HepG2 (cell line): Measurements from ENCODE around the gene TKFC. TPM values are rescaled to one million over a fixed set of nuclear protein-coding genes. Genes with fewer than 3 reads are reported as not detected.

Experiments
- ATAD3A ChIP-seq: sonication (generic); formaldehyde crosslinking; IDR thresholded peaks from 2 replicates; pipeline ENCODE4 v1.4.0; 2020; ENCODE audit warnings: missing genetic modification reagents
- FOXA3 ChIP-seq: IDR thresholded peaks from 2 replicates; pipeline ENCODE4 v1.6.1; 2016; ENCODE audit warnings: missing genetic modification reagents, missing compliant biosample characterization
- HMG20B ChIP-seq: conservative IDR thresholded peaks from 2 replicates; pipeline ENCODE4 v1.6.1; 2016; ENCODE audit warnings: missing genetic modification reagents, missing compliant biosample characterization
- HNRNPL ChIP-seq: fragments of 200-400 bp; formaldehyde crosslinking; IDR thresholded peaks from 2 replicates; pipeline ENCODE4 v1.6.1; 2017; ENCODE audit warnings: mild to moderate bottlenecking, low read depth, low read length
- KLF16 ChIP-seq, 2 experiments: sonication (generic) in 1 of 2; formaldehyde crosslinking in 1 of 2; IDR thresholded peaks; 2 replicates each; pipeline versions ENCODE4 v1.6.1 to v1.8.0; 2016 to 2023; ENCODE audit warnings: missing genetic modification reagents in 2 of 2, missing compliant biosample characterization in 1 of 2
- NFIB ChIP-seq: sonication (generic); formaldehyde crosslinking; IDR thresholded peaks from 2 replicates; pipeline ENCODE4 v1.9.0; 2021; ENCODE audit warnings: missing genetic modification reagents, mild to moderate bottlenecking, borderline replicate concordance
- NRL ChIP-seq: sonication (generic); formaldehyde crosslinking; IDR thresholded peaks from 2 replicates; pipeline ENCODE4 v1.5.0; 2020; ENCODE audit warnings: missing genetic modification reagents, mild to moderate bottlenecking, moderate library complexity, borderline replicate concordance
- PHB2 ChIP-seq: fragments of 450-650 bp; IDR thresholded peaks from 2 replicates; pipeline ENCODE4 v1.6.1; 2018; ENCODE audit not compliant: partially characterized antibody
- PLRG1 ChIP-seq: fragments of 450-650 bp; conservative IDR thresholded peaks from 2 replicates; pipeline ENCODE4 v1.6.1; 2016
- TBX2 ChIP-seq: sonication (generic); formaldehyde crosslinking; IDR thresholded peaks from 2 replicates; pipeline ENCODE4 v1.5.0; 2020; ENCODE audit warnings: missing genetic modification reagents, mild to moderate bottlenecking, borderline replicate concordance
- U2AF2 ChIP-seq: fragments of 200-400 bp; formaldehyde crosslinking; IDR thresholded peaks from 2 replicates; pipeline ENCODE4 v1.6.1; 2017; ENCODE audit warnings: low read depth, mild to moderate bottlenecking, low read length
- ZBTB20 ChIP-seq: sonication (generic); formaldehyde crosslinking; IDR thresholded peaks from 2 replicates; pipeline ENCODE4 v1.8.1; 2023; ENCODE audit warnings: missing genetic modification reagents, low read depth, mild to moderate bottlenecking, borderline replicate concordance
- ZNF138 ChIP-seq: sonication (generic); formaldehyde crosslinking; IDR thresholded peaks from 2 replicates; pipeline ENCODE4 v1.5.0; 2020; ENCODE audit warnings: mild to moderate bottlenecking, low read depth, missing genetic modification reagents
- ZNF337 ChIP-seq: sonication (generic); formaldehyde crosslinking; IDR thresholded peaks from 2 replicates; pipeline ENCODE4 v1.5.1; 2020; ENCODE audit warnings: missing genetic modification reagents, low read depth, mild to moderate bottlenecking, borderline replicate concordance
- ZNF614 ChIP-seq: IDR thresholded peaks from 2 replicates; pipeline ENCODE4 v1.6.1; 2018; ENCODE audit warnings: missing biosample characterization, missing genetic modification reagents, inconsistent platforms, borderline replicate concordance
- ZNF644 ChIP-seq: IDR thresholded peaks from 2 replicates; pipeline ENCODE4 v1.6.1; 2016; ENCODE audit warnings: low read depth
- ZNF761 ChIP-seq: sonication (generic); formaldehyde crosslinking; conservative IDR thresholded peaks from 2 replicates; pipeline ENCODE4 v1.4.0; 2020; ENCODE audit warnings: mild to moderate bottlenecking, missing genetic modification reagents
- ZNF788 ChIP-seq: sonication (generic); formaldehyde crosslinking; IDR thresholded peaks from 2 replicates; pipeline ENCODE4 v1.5.0; 2020; ENCODE audit warnings: mild to moderate bottlenecking, missing genetic modification reagents, borderline replicate concordance
- polyA plus RNA-seq, 8 experiments: library from polyadenylated mRNA; depleted of rRNA in 3 of 8; stranded (reverse) in 7 of 8; unstranded in 1 of 8; fragments of >200 nt; fragmentation: Illumina TruSeq in 4 of 8; extraction: Trizol in 4 of 8; gene quantifications; 2 replicates each; pipeline versions ENCODE4 v1.2.1 to v1.2.3, GENCODE V29; 2011 to 2016; ENCODE audit warnings: low read depth in 4 of 8, missing spikeins in 1 of 8, mixed read lengths in 1 of 8; ENCODE audit not compliant: insufficient read depth in 1 of 8
- total RNA-seq, 5 experiments: library from RNA; depleted of rRNA; stranded (reverse); fragments of >200 nt; fragmentation: Illumina TruSeq; extraction: Trizol; gene quantifications; 2 replicates each; pipeline ENCODE4 v1.2.3, GENCODE V29; 2016; ENCODE audit warnings: low read depth in 1 of 5
- TF ChIP-seq, protein P1 (sequence below): sonication (generic); formaldehyde crosslinking; IDR thresholded peaks from 2 replicates; pipeline ENCODE4 v1.8.1; 2023; ENCODE audit warnings: mild to moderate bottlenecking, moderate library complexity, missing genetic modification reagents
- TF ChIP-seq, protein P2 (sequence below): sonication (generic); formaldehyde crosslinking; IDR thresholded peaks from 2 replicates; pipeline ENCODE4 v1.8.0; 2022; ENCODE audit warnings: low read depth, missing genetic modification reagents
- TF ChIP-seq, protein P3 (sequence below): sonication (generic); formaldehyde crosslinking; IDR thresholded peaks from 2 replicates; pipeline ENCODE4 v1.4.0; 2020; ENCODE audit warnings: missing genetic modification reagents

Gene TKFC
- total and polyA plus RNA-seq, 2 of the 13 experiments (the other 11 are each of a cell fraction or from before 2014, with no cell fraction given), result 147 to 197 TPM

DNA sequence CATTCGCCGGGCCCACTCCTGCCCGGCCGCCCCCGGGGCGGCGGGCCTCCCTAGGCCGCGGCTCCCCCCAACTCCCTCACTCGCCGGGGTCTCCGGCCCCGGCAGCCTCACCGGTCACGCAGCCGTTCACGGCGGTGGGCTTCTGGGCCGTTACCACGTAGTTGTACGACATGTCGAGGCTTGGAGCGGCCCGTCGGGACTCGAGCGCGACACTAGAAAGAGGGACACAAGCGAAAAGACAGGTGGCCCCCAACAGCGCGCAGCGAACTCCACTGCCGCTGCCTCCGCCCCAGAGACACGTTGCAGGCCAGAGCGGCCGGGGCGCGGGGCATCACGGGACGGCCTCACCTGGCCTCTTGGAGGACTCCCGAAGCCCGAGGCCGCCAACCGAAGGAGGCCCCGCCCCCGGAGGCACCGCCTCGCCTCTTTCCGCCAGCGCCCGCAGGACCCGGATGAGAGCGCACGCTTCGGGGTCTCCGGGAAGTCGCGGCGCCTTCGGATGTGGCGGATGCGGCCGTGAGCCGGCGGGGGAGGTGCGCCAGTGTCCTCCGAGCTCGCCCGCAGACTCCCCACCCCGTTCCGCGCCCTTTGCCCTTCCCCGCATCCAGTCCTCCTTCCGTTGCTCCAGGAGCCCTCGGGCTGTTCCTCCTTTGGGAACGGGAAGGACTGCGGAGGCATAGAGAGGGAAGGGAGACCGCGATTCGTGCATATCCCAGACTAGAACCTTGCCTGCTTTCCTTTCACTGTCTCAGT, at the start of gene TKFC, which contains the start of gene DDB1 (continued):
- TF ChIP-seq ZNF337, result 0 out of 2 replicates have a peak, but pooled peaks have one; percentile 55
- TF ChIP-seq NFIB (CRISPR knock-in tag), result 0 out of 2 replicates have a peak, but pooled peaks have one; percentile 70
- TF ChIP-seq, protein P1, sequence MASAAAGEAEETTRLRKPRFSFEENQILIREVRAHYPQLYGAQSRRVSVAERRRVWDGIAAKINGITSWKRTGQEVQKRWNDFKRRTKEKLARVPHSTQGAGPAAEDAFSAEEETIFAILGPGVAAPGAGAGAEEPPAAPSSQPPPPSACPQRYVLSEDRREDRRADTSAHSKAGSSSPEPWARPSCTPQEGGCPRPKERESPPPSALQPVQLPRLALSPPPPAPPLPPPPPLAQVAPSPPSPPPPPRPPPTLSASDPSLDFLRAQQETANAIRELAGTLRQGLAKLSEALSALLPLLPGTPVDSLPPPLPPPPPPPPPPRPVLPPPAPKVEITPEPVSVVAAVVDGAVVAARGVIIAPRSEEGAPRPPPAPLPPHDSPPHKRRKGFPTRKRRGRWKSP (CRISPR knock-in tag), result peak; percentile 97
- peak in 1 of 2 experiments; percentile 94; a peak in 2 of 4 replicates for TF ChIP-seq KLF16 (CRISPR knock-in tag; IDR thresholded peaks at IDR 0.05)
- TF ChIP-seq ZBTB20, result peak; percentile 70; the same call in 1 of the 2 replicates
- TF ChIP-seq ATAD3A (CRISPR knock-in tag), result no peak
- peak; percentile 40; the same call in 1 of the 2 replicates for TF ChIP-seq FOXA3 (CRISPR knock-in tag)
- no peak for TF ChIP-seq PHB2
- TF ChIP-seq HMG20B (CRISPR knock-in tag), result no peak
- no peak for TF ChIP-seq PLRG1
- no peak for TF ChIP-seq ZNF644
- TF ChIP-seq NRL (CRISPR knock-in tag), result peak; percentile 77; the same call in 1 of the 2 replicates
- TF ChIP-seq ZNF761 (CRISPR knock-in tag), result peak; percentile 64; the same call in 1 of the 2 replicates
- TF ChIP-seq ZNF138 (CRISPR knock-in tag), result no peak
- no peak for TF ChIP-seq HNRNPL
- TF ChIP-seq ZNF614 (CRISPR knock-in tag), result peak; percentile 69; the same call in 1 of the 2 replicates
- peak; percentile 87 for TF ChIP-seq ZNF788
- no peak for TF ChIP-seq U2AF2
- TF ChIP-seq, protein P2, sequence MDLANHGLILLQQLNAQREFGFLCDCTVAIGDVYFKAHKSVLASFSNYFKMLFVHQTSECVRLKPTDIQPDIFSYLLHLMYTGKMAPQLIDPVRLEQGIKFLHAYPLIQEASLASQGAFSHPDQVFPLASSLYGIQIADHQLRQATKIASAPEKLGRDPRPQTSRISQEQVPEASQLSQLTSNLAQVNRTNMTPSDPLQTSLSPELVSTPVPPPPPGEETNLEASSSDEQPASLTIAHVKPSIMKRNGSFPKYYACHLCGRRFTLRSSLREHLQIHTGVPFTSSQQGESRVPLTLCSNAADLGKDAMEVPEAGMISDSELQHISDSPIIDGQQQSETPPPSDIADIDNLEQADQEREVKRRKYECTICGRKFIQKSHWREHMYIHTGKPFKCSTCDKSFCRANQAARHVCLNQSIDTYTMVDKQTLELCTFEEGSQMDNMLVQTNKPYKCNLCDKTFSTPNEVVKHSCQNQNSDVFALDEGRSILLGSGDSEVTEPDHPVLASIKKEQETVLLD (CRISPR knock-in tag), result peak; percentile 82; the same call in 1 of the 2 replicates
- TF ChIP-seq TBX2 (CRISPR knock-in tag), result peak; percentile 61; the same call in 1 of the 2 replicates
- TF ChIP-seq, protein P3, sequence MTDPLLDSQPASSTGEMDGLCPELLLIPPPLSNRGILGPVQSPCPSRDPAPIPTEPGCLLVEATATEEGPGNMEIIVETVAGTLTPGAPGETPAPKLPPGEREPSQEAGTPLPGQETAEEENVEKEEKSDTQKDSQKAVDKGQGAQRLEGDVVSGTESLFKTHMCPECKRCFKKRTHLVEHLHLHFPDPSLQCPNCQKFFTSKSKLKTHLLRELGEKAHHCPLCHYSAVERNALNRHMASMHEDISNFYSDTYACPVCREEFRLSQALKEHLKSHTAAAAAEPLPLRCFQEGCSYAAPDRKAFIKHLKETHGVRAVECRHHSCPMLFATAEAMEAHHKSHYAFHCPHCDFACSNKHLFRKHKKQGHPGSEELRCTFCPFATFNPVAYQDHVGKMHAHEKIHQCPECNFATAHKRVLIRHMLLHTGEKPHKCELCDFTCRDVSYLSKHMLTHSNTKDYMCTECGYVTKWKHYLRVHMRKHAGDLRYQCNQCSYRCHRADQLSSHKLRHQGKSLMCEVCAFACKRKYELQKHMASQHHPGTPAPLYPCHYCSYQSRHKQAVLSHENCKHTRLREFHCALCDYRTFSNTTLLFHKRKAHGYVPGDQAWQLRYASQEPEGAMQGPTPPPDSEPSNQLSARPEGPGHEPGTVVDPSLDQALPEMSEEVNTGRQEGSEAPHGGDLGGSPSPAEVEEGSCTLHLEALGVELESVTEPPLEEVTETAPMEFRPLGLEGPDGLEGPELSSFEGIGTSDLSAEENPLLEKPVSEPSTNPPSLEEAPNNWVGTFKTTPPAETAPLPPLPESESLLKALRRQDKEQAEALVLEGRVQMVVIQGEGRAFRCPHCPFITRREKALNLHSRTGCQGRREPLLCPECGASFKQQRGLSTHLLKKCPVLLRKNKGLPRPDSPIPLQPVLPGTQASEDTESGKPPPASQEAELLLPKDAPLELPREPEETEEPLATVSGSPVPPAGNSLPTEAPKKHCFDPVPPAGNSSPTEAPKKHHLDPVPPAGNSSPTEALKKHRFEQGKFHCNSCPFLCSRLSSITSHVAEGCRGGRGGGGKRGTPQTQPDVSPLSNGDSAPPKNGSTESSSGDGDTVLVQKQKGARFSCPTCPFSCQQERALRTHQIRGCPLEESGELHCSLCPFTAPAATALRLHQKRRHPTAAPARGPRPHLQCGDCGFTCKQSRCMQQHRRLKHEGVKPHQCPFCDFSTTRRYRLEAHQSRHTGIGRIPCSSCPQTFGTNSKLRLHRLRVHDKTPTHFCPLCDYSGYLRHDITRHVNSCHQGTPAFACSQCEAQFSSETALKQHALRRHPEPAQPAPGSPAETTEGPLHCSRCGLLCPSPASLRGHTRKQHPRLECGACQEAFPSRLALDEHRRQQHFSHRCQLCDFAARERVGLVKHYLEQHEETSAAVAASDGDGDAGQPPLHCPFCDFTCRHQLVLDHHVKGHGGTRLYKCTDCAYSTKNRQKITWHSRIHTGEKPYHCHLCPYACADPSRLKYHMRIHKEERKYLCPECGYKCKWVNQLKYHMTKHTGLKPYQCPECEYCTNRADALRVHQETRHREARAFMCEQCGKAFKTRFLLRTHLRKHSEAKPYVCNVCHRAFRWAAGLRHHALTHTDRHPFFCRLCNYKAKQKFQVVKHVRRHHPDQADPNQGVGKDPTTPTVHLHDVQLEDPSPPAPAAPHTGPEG (CRISPR knock-in tag), result 0 out of 2 replicates have a peak, but pooled peaks have one; percentile 21
